LHCN-M2 (cell line): ENCODE results near the gene ERI3. TPM values are rescaled to one million over a fixed set of nuclear protein-coding genes. Genes with fewer than 3 reads are reported as not detected.

Experiments used
- DNase-seq: peaks from one replicate; pipeline ENCODE4 v3.0.0-alpha.2; 2012; ENCODE audit warnings: low read depth
- total RNA-seq: library from RNA; depleted of rRNA; stranded (reverse); fragments of >200 nt; gene quantifications from 2 replicates; pipeline ENCODE4 v1.2.3, GENCODE V29; 2014

ERI3 gene
- total RNA-seq, 1 experiment from 2014 or later, result 59.7 TPM

DNA sequence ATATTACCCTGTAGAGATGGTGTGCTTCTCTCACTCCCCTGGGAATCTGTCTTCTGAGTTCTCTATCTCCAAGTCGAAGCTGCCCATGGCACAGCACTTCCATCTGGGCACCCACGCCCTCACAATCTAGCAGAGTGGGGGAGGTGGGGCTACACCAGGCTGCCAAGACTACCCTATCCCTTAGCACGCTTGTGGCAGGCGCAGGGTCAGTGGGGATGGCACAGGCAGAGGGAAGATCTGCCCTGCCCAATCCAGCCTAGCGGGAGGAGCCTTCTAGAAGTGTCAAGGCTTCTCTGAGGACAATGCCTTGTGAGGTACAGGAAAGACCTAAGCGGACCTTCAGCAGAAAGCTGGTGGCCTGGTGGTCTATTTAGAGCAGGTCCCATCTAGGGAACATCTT is 92.6 kb downstream of the ERI3 start:
- DNase-seq, result no peak

DNA sequence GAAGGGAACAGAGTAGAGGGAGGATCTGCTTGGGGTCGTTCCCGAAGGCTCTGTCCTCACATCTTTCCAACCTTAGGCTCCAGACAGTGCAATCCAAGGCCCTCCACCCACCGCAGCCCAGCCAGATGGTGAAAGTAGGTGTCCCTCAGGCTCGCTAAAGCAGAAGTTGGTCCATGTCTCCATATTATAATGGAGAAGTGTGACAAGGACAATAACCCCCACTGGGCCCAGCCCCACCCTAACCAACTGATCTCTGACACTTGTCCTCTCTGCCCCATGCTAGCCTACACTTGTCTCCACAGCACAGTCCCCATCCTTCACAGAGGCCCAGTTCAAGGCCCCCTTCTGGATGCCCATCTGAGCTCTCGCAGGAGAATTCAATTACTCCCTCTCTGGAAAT is 93.1 kb downstream of the ERI3 start:
- DNase-seq, result no peak

DNA sequence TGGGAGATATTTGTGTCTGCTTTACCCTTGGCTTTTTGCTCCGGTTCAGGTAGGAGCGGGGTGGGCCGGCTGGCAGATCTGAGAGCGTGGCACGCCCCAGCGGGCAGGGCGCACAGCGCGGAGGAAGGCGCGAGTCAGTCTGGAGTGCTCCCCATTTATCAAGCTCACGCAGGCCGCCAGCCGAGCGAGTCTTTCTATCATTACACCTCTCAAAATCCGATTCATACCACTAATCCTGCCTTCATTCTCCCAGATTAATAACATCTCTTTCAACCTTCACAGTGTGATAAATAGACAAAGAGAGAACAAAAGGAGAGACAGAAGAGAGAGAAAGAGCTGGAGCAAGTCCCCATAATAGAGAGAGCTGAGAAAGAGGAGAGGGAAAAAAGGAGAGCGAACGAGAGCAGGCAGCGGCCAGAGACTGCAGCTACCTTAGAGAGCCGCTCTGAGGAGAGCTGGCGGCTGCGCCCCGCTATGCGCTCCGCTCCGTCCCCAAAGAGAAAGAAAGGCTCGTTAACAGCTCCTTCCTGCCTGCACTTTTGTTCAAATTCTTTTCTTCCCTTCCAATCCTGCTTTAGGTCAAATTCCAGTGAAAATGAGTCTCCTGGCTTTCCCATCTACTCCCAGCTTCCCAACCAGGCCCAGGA is 93.8 kb downstream of the ERI3 start:
- no peak for DNase-seq

DNA sequence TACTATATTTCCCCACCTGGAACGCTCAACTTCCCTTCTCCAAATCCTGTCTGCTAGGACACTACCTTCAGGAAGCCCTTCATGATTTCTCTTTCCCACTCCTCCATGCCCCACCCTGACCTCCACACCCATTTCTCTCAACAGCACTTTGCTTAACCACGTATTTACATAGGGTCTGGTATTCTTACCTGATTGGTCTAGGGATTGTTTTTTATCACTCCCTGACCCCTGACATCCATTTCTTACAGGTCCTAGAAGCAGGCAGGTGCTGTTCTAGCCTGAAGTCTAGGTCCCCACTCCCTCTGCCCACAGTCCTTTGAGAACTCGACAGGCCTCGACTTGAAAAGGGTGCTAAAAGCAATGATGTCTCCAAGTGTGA is 94.3 kb downstream of the ERI3 start:
- no peak for DNase-seq

DNA sequence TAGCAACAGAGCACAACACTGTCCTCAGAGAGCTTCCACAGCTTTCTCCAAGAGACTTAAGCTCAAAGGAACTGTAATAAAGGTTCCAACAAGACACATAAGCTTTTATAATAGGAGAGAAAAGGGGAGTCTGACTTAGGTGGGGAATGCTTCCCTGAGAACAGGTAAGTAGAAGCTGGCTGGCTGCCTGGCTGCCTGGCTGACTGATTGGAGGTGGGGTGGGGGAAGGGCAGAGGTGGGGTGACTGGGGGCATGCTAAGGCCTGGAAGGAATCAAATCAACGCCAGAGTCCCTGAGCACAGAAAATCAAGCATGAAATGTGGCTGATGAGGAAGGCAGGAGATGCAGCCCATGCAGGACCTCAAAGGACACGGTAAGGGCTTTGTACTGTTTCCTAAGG is 96.0 kb downstream of the ERI3 start:
- no peak for DNase-seq

DNA sequence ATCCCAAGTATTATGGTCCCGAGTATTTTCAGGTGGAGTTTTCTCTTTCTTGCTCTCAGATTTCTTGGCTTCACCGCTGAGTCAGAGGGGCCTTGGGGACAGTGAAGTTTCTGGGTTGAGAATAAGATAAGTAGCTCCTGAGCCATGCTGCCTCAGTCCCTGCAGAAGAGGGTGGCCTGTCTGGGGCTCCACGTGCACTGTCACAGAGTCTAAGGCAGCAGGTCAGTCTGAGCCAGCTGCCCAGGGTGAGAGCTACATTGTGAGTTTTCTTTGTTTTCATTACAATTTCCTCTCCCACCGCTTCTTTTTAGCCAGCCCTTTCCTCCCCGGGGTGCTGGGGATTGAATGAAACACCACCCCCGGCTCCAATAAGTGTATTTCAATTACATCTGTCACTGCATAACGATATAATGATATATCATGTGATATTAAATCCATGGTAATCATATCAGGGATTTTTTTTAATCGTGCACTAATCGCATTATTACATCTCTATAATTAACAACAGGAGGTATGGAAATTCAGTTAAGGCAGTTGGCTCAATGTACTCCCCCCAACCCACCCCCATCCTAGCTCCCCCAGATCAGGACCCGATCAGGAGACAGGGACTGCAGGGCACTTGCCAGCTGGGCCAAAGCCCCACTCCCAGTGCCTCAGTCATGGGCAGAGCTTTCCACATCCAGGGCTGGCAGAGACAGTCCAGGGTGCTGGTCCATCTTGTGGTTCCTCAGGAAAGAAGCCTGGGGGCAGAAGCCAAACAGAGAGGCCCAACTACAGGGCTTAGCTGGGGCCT is 98.1 kb downstream of the ERI3 start:
- no peak for DNase-seq

DNA sequence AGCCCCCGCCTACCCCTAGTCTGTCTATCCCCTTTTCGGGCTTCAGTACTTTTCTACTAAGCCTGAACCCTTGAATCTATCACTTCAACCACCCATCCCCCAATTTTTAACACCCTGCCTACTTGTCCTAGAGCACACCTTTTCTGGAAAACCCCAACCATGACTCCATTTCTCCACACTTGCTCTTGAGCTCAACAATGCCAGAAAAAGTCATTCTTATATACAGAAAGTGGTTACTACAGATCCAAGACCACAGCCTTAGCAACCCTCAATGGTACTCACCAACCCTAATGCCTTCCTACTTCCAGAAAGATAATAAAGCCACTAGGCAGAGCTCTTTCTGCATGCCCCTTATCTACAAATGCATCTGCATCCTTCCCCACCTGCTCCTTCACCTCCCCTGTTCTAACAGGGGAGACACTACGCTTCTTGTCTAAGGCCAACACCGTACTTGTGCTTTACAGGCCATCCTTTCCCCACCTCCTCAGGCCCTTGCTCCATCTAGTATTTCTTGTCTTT is 100.6 kb downstream of the ERI3 start:
- DNase-seq, result no peak

DNA sequence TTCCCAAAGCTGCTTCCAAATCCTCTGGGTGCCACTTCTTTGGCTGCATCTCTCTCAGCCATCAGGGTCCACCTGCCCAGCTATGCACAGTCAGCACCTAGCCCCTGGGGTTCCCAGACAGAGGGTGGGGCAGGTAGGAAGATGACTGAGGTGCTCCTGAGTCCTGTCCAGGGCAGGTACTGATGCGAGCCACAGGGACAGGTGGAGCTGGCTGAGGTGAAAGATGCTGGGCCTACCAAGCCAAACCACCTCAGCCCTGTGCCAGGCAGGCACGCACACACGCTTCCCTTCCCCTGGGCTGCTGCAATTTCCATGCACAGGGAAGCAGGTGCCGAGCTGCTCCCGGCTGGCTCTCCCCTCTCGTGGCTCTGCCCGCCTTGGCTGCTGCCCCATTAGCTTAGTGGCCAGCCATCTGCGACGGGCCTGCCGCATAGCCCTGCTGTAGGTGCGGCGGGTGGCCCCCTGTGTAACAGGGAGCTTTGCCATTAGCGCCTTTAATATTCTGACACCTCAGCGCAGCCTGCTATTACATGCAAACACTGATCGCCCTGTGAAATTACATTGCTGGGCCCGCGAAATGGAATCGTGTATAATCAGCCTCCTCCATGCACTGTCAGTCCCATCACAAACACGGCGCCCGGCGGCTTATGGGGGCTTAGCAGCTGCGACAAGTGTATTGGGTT is 102.9 kb downstream of the ERI3 start:
- DNase-seq, result no peak

DNA sequence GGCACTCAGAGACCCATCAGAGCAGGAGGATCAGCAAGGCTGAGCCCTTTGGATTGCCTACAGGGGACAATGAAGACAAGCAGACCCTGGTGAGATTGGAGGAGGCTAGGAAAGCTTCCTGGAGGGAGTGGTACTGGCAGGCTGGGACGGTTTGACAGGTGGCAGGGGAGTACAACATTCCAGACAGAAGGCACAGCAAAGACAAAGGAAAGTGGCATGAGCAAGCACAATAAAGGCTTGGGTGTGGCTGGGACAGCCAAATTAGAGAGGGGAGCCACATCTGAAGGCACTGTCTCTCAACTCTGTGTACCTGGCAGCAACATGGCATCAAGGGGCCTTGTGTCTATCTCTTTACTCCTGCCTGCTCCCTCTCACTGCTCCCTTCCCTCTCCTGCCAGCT is 103.6 kb downstream of the ERI3 start:
- DNase-seq, result no peak

DNA sequence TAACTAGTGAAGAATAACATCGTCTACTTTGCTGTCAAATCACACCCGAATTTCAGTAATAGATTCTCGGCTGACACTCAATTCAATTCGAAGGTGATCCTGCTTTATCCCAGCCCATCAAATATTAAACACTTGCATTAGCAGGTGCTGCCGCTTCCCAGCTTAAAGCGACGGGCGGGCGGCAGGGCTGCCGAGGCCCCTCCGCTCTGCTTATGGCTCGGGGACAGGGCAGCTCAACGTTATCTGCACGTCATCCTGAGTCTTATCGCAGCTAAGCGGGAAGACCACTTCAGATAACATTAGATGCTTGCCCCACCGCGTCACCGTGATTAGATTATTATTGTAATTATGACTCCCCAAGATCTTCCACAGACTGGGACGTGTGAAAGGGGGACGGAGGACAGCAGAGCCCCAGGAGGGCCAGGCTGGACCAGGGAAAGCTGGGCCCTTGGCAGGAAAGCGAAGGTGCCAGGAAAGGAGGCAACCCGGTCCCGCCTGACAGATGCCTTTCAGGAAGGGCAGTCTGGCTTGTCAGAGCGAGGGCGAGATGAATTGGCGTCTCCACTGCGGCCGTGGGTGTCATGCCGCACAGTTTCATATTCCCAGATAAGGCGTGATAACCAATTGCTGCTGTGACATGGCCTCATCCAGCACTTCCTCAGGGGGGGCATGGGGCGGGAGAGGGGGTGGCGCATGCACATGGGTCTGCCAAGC is 104.8 kb downstream of the ERI3 start:
- no peak for DNase-seq

DNA sequence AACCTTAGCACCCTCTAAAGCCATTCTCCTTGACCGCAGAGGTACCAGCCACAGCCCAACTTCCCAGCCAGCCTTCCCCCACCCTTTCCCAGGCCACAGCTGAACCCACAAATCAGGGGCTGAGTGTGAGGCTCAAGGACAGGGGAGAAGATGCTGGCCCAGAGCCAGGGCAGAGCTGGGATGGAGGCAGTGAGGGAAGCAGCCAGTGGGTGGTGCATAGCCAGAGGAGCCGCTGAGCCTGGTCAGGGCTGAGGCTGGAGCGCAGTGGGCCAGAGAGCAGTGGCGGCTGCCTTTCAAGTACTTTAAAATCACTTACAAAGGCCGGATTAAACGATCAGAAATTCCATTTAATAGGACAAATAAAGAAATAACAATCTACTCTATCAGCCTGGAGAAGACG is 105.5 kb downstream of the ERI3 start:
- DNase-seq, result no peak

DNA sequence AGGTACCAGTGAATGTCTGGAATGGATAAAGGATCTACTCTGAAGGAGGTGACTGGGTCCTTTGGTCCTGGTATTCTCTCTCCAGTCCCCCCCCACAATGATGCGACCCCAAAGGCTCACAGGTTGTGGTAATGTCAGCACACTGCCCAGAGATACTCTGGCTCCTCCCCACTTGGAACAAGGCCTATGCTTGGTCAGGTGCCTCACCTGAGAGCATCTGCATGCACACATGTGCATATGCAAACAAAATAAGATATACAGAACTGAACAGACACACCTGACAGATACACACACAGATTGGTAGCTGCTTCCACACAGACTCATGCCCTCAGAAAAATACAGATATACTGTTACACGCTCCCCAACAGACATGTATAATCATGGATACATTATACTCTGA is 108.3 kb downstream of the ERI3 start:
- DNase-seq, result no peak

DNA sequence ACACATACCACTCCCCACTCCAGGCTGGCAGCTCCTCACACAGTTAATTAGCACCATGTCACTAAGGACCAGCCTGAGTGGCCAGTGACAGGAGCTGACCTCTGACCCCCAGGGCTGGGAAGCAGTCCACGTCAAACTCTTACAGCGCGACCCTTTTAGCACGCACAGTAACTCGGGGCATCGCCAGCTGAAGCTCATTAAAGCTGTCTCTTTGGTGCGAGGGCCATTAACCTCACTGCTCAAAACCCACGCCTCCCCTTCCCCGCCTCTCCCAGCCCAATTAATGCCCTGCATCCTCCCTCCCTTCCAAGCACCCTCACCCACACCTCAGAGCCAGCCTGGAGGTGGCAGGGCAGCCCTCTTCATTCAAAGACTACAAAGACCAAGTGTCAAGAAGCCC is 110.1 kb downstream of the ERI3 start:
- no peak for DNase-seq

DNA sequence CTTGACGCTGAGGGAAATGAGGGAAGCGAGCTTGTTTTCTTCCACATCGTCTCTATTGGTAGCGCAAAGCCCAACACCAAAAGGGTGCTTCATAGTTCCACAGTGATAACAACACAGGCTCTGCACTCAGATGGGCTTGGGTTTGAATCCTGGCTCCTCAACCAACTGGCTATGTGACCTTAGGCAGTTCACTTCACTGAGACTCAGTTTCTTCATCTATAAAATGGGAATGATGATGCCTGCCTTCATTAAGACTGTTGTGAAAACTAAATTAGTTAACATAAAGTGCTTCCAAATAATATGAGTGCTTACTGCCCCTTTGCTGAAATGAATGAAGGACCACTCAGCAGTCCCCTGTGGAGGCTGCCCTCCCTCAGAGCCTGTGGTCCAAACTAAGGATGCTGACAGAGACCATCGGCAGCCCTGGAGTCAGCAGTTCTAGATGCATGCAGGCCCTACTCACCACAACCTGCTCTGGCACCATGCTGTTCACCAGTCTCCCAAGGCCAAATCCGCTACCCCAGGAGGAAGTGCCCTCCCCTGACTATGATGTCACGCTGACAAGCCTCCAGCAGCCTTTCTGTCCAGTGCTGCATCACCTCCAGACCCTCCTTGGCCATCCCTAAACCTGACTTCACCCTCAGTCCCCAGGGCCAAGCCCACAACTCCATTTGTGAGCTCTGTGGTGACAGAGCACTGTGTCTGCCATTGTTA is 111.1 kb downstream of the ERI3 start:
- no peak for DNase-seq

DNA sequence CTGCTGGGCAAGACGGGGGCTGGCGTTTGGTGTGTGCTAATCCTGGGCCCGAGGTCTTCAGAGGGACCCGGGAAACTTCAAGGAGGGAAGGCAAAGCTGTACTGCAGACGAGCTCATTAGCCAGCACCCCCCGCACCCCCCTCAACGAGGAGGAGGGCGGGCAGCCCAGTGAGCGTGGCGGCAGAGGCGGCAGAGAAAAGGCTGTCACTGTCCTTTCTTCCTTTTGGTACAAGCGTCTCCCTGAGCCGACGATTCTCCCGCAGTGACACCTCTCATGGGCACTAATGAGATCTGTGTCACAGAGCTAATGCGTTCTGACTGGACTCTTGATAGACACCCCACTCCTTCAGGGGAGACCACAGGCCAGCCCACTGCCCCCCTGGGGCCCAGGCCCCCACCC is 112.3 kb downstream of the ERI3 start:
- no peak for DNase-seq

DNA sequence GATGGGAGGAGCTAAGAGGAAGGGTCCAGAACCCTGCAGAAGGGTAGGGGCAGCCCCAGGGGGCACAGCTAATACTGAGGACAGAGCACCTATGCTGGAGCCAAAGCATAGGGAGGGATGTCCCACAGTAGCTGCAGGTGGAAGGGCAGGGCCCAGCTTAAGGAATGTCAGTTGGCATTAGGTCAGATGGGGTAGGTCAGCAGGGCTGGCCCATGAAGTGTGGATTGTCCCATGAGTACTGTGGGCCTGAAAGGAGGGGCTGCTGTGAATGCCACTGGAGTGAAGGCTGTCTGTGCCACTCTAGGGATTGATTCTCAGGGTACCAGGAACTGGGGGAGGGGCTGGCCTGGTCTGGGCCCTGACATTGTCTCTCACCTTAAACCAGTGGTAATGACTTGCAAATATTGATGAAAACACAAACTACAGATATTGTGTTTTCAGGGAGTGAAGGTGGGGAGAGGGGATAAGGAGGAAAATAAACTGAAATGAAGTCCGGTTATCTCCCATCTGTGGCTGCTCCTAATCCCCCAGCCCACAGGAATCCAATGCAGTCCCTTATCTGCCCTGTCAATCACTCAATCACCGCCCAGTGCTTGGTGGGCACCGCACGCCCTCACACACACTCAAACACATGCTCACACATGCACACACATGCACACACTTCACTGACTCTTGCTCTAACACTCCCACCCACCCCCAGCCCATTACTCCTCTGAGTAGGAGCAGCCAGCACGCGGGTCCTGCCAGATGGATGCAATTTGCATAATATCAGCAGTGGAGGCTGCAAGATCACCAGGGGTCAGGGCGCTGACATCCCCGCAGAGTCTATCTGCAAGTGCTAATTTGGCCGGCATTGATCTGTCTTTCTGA is 114.0 kb downstream of the ERI3 start:
- no peak for DNase-seq

DNA sequence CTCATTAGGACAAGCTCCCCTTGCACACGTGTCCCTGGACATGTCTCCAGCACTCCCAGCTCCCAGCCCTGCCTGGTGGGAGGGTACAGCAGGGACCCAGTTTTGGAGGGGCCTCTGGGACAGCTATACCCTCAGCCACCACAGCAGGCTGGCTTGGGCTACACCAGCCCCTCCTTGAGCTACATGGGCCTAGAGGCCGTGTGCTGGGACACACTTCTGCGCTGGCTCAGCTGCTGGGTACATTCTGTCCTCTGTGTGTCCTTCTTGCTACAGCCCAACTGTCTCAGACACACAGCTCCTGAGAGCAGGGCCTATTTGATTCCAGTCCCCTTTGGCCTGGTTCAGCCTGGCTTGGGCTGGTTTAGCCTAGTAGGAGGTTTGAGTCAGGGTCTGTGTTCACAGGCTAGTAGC is 115.1 kb downstream of the ERI3 start:
- DNase-seq, result peak; percentile 27

DNA sequence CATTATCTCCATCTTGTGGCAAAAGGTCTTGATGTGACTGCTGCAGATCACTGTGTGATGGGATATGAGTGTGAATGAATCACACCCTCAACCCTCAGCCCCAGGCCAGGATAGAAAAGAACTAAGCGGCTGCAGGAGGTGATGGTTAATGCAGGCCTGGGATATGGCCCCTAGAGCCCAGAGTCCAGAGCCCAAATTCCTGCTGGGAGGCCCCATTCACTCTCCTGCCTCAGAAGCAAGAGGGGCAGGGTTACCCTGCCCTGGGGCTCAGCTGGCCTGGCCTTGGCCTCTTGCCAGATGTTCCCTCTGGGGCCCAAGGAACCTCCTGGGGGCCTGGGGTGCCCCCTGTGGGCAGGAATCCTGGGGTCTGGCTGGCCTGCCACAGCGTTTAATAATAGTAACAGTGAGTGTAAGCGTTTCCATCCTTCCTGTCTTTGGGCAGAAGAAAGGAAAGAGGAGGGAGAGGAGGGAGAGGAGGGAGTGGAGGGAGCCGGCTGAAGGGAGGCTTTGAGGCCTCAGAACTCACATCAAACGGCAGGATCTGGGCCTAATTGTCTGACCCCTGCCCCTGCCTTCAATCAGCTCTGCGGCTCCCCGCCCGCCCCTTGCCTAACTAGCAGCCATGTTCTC is 115.6 kb downstream of the ERI3 start:
- DNase-seq, result peak; percentile 54

DNA sequence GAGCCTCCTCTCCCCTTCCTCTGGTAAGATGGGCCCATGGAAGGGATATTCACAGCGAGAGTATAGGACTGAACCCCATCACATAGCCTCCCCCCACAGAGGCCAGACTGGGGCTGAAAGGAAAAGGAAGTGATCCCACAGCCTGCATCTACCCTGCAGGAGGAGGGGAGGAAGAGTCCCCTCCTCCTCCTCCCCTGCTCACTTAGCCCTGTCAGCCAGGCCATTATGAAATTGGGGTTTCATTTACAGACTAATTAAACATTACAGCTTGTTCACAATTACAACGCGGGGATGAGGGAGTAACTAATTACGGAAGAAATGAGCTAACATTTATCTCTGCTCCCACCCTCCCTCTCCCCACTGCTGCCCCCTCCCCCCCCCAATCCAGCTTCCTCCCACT is 116.4 kb downstream of the ERI3 start:
- no peak for DNase-seq
